Activated CD4-positive, alpha-beta T cell treated with anti-CD3 and anti-CD28 coated beads for 36 hours (primary cell): ENCODE results near the gene PALD1. TPM values are rescaled to one million over a fixed set of nuclear protein-coding genes. Genes with fewer than 3 reads are reported as not detected.

Experiments
- ATAC-seq: fragments of 200-7000 bp; cut with Tn5 transposase; one replicate; pipeline ENCODE4 v1.10.0; 2021; ENCODE audit warnings: mild to moderate bottlenecking, moderate library complexity
- CTCF ChIA-PET: fragments of 350-600 bp; sonication (Branson Sonifier 250); formaldehyde crosslinking; loops from one replicate; lab custom pipeline; 2021; ENCODE audit warnings: antibody characterized with exemption; lab: Charles Lee
- POLR2A ChIA-PET: fragments of 350-600 bp; sonication (Branson Sonifier 250); formaldehyde crosslinking; loops from one replicate; lab custom pipeline; 2021; ENCODE audit warnings: antibody characterized with exemption, inconsistent platforms; lab: Charles Lee
- DNase-seq: peaks from one replicate; pipeline ENCODE4 v3.0.0-alpha.2; 2020
- H3K27ac Mint-ChIP-seq: one replicate; pipeline ENCODE4 v1.8.0; 2021; ENCODE audit warnings: mixed read lengths
- H3K27me3 Mint-ChIP-seq: one replicate; pipeline ENCODE4 v1.8.0; 2021; ENCODE audit warnings: mixed read lengths
- H3K36me3 Mint-ChIP-seq: one replicate; pipeline ENCODE4 v1.8.0; 2021; ENCODE audit warnings: low read depth, mixed read lengths
- H3K4me1 Mint-ChIP-seq: one replicate; pipeline ENCODE4 v1.8.0; 2021; ENCODE audit warnings: mixed read lengths
- H3K4me3 Mint-ChIP-seq: one replicate; pipeline ENCODE4 v1.8.0; 2021; ENCODE audit warnings: mild to moderate bottlenecking, moderate library complexity, mixed read lengths
- H3K9me3 Mint-ChIP-seq: one replicate; pipeline ENCODE4 v1.8.0; 2021; ENCODE audit warnings: low read depth, mixed read lengths
- intact Hi-C, 2 experiments: fragments of 100-400 bp; cut with DNase I in 1 of 2; cut with micrococcal nuclease in 1 of 2; formaldehyde crosslinking; loops; one replicate each; pipeline versions ENCODE4 v1.14.2 to v1.15.1; 2022 to 2024; cut with DNase I, micrococcal nuclease
- total RNA-seq, 2 experiments: library from RNA; stranded (reverse); gene quantifications; one replicate each; pipeline ENCODE4 v1.2.3, GENCODE V29; 2021

Gene PALD1
- total RNA-seq, 2 experiments from 2014 or later, result 5.4 to 6.7 TPM

GRCh38 chr10:70496341-70497119 is 18.0 kb downstream of the PALD1 start:
- Mint-ChIP-seq H3K27ac (no peak overlapping the region), H3K36me3 (no peaks in the 10 kb centered on the region), H3K4me3 (no peak overlapping the region), H3K4me1 (peaks cover 27% of the 10 kb centered on the region), H3K27me3 (peaks cover 3% of the 10 kb centered on the region), H3K9me3 (no peaks in the 10 kb centered on the region)
- DNase-seq, result no peak
- ATAC-seq, result no peak
- intact Hi-C loops, result no loop called here
- POLR2A ChIA-PET, result interaction anchor here (0.7 kb wide), 1 partner anchor 1986 kb away, joined by 5 read pairs; no protein-coding TSS in a partner anchor
- CTCF ChIA-PET, result no interaction called here

- Mint-ChIP-seq H3K9me3 (no peaks in the 10 kb centered on the region), H3K4me3 (no peak overlapping the region), H3K27ac (no peak overlapping the region), H3K27me3 (peaks cover 3% of the 10 kb centered on the region), H3K36me3 (no peaks in the 10 kb centered on the region), H3K4me1 (peaks cover 27% of the 10 kb centered on the region)
- POLR2A ChIA-PET, result interaction anchor here (0.7 kb wide), 1 partner anchor 1986 kb away, joined by 5 read pairs; no protein-coding TSS in a partner anchor
- DNase-seq (no peak), ATAC-seq (no peak)
- CTCF ChIA-PET, result interaction anchor here (0.7 kb wide), 1 partner anchor 73 kb away, joined by 3 read pairs; no protein-coding TSS in a partner anchor
- intact Hi-C loops, result no loop called here
Observed at GRCh38 chr10:70497120-70497545, 18.6 kb downstream of the PALD1 start.

GRCh38 chr10:70498970-70499835 is 20.6 kb downstream of the PALD1 start:
- Mint-ChIP-seq H3K36me3 (no peaks in the 10 kb centered on the region), H3K4me1 (peaks cover 16% of the 10 kb centered on the region), H3K4me3 (no peak overlapping the region), H3K27ac (no peak overlapping the region), H3K9me3 (no peaks in the 10 kb centered on the region), H3K27me3 (peaks cover 3% of the 10 kb centered on the region)
- no peak for DNase-seq
- intact Hi-C loops, result no loop called here
- POLR2A ChIA-PET, result interaction anchor here (0.6 kb wide), 1 partner anchor 353 kb away, joined by 3 read pairs; the partner anchor contains the start of gene TYSND1
- CTCF ChIA-PET, result interaction anchor here (0.5 to 1.5 kb wide), 4 partner anchors 22 to 290 kb away, joined by 3 to 5 read pairs (median 3); no protein-coding TSS in a partner anchor
- ATAC-seq, result no peak

GRCh38 chr10:70499836-70500167 is 21.2 kb downstream of the PALD1 start:
- Mint-ChIP-seq H3K27me3 (peaks cover 3% of the 10 kb centered on the region), H3K36me3 (no peaks in the 10 kb centered on the region), H3K4me1 (peaks cover 10% of the 10 kb centered on the region), H3K4me3 (no peak overlapping the region), H3K9me3 (no peaks in the 10 kb centered on the region), H3K27ac (no peak overlapping the region)
- ChIA-PET POLR2A (interaction anchor here (0.6 kb wide), 1 partner anchor 353 kb away, joined by 3 read pairs; the partner anchor contains the start of gene TYSND1), CTCF (interaction anchor here (0.7 kb wide), 1 partner anchor 34 kb away, joined by 3 read pairs; no protein-coding TSS in a partner anchor)
- DNase-seq (no peak), ATAC-seq (no peak)
- intact Hi-C loops, result no loop called here

- Mint-ChIP-seq H3K4me3 (no peak overlapping the region), H3K27me3 (peaks cover under 1% of the 10 kb centered on the region), H3K4me1 (peaks cover 4% of the 10 kb centered on the region), H3K9me3 (no peaks in the 10 kb centered on the region), H3K36me3 (no peaks in the 10 kb centered on the region), H3K27ac (no peak overlapping the region)
- DNase-seq (no peak), ATAC-seq (no peak)
- CTCF ChIA-PET, result no interaction called here
- POLR2A ChIA-PET, result no interaction called here
- intact Hi-C loops, result no loop called here
Observed at GRCh38 chr10:70500368-70500767, 21.8 kb downstream of the PALD1 start.

GRCh38 chr10:70500812-70501301 is 22.3 kb downstream of the PALD1 start:
- no peak overlapping the region for H3K4me3 Mint-ChIP-seq
- H3K4me1 Mint-ChIP-seq, result no peaks in the 10 kb centered on the region
- ChIA-PET CTCF (no interaction called here), POLR2A (no interaction called here)
- no peak for ATAC-seq
- no peak for DNase-seq
- no peaks in the 10 kb centered on the region for H3K36me3 Mint-ChIP-seq
- H3K9me3 Mint-ChIP-seq, result no peaks in the 10 kb centered on the region
- intact Hi-C loops, result no loop called here
- no peaks in the 10 kb centered on the region for H3K27me3 Mint-ChIP-seq
- no peak overlapping the region for H3K27ac Mint-ChIP-seq

- H3K9me3 Mint-ChIP-seq, result no peaks in the 10 kb centered on the region
- intact Hi-C loops, result no loop called here
- H3K27ac Mint-ChIP-seq, result no peak overlapping the region
- ChIA-PET CTCF (no interaction called here), POLR2A (no interaction called here)
- no peak for DNase-seq
- ATAC-seq, result no peak
- no peak overlapping the region for H3K4me3 Mint-ChIP-seq
- H3K36me3 Mint-ChIP-seq, result no peaks in the 10 kb centered on the region
- H3K27me3 Mint-ChIP-seq, result no peaks in the 10 kb centered on the region
- no peaks in the 10 kb centered on the region for H3K4me1 Mint-ChIP-seq
Observed at GRCh38 chr10:70502406-70502805, 23.8 kb downstream of the PALD1 start.

GRCh38 chr10:70503776-70504175 is 25.2 kb downstream of the PALD1 start:
- Mint-ChIP-seq H3K4me1 (no peaks in the 10 kb centered on the region), H3K4me3 (no peak overlapping the region), H3K9me3 (no peaks in the 10 kb centered on the region), H3K36me3 (no peaks in the 10 kb centered on the region), H3K27me3 (no peaks in the 10 kb centered on the region), H3K27ac (no peak overlapping the region)
- intact Hi-C loops, result no loop called here
- no peak for DNase-seq
- no peak for ATAC-seq
- CTCF ChIA-PET, result interaction anchor here (0.6 to 1.1 kb wide), 4 partner anchors 9 to 122 kb away, joined by 3 to 4 read pairs (median 3); no protein-coding TSS in a partner anchor
- POLR2A ChIA-PET, result no interaction called here

- CTCF ChIA-PET, result interaction anchor here (0.6 to 1.1 kb wide), 2 partner anchors 45 to 123 kb away, joined by 3 read pairs; no protein-coding TSS in a partner anchor
- DNase-seq, result no peak
- intact Hi-C loops, result no loop called here
- no peak overlapping the region for H3K4me3 Mint-ChIP-seq
- no peaks in the 10 kb centered on the region for H3K27me3 Mint-ChIP-seq
- no peak for ATAC-seq
- H3K36me3 Mint-ChIP-seq, result no peaks in the 10 kb centered on the region
- H3K27ac Mint-ChIP-seq, result no peak overlapping the region
- no peaks in the 10 kb centered on the region for H3K9me3 Mint-ChIP-seq
- POLR2A ChIA-PET, result interaction anchor here (0.7 kb wide), 1 partner anchor 523 kb away, joined by 3 read pairs; no protein-coding TSS in a partner anchor
- no peaks in the 10 kb centered on the region for H3K4me1 Mint-ChIP-seq
Observed at GRCh38 chr10:70504521-70505358, 26.2 kb downstream of the PALD1 start.

GRCh38 chr10:70505908-70506307 is 27.3 kb downstream of the PALD1 start:
- CTCF ChIA-PET, result no interaction called here
- Mint-ChIP-seq H3K36me3 (no peaks in the 10 kb centered on the region), H3K4me1 (no peaks in the 10 kb centered on the region), H3K4me3 (no peak overlapping the region), H3K27me3 (no peaks in the 10 kb centered on the region), H3K9me3 (no peaks in the 10 kb centered on the region), H3K27ac (no peak overlapping the region)
- POLR2A ChIA-PET, result no interaction called here
- ATAC-seq (no peak), DNase-seq (no peak)
- intact Hi-C loops, result no loop called here
